Stimulated activated naive CD8-positive, alpha-beta T cell treated with anti-CD3 and anti-CD28 coated beads, Interleukin-15, Interleukin-2, amounts not matched to agents 100 U/mL and 50 U/mL, for 24 hours (primary cell): ENCODE measurements around the gene NFKBIE.

Experiments
- ATAC-seq: fragments of 150-1000 bp; cut with Tn5 transposase; one replicate; pipeline ENCODE4 v1.10.0; 2021
- DNase-seq: peaks from one replicate; pipeline ENCODE4 v3.0.0; 2021

Gene NFKBIE

DNA sequence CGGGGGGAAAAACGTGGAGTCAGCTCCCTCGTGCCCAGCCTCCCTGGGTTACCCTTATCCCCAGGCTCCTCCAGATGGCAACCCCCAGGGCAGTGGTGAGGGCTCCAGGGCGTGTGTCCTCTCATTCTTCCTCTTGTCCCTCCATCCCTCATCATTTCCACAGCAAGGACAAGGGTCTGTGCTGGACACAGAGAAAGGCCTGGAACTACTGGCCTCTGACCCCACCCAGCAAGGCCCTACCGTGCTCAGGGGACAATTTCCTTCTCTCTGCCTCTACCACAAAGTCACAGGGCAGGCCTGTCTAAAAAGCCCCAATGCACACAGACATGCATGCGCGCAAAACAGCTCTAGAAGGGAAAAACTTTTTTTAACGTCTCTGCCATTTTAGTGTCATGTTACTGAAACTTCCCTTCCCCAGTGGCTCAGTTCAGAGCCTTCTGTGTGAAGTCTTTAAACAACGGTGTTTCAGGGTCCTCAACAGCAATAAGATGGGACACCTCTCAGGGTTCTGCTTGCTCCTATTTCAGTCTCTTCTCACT lies 7.0 kb downstream of the NFKBIE start:
- ATAC-seq, result no peak

GRCh38 chr6:44257753-44258324 lies 7.5 kb downstream of the NFKBIE start:
- ATAC-seq, result peak; percentile 0

More for the DNA sequence above, 7.0 kb downstream of the NFKBIE start:
- no peak for DNase-seq

DNA sequence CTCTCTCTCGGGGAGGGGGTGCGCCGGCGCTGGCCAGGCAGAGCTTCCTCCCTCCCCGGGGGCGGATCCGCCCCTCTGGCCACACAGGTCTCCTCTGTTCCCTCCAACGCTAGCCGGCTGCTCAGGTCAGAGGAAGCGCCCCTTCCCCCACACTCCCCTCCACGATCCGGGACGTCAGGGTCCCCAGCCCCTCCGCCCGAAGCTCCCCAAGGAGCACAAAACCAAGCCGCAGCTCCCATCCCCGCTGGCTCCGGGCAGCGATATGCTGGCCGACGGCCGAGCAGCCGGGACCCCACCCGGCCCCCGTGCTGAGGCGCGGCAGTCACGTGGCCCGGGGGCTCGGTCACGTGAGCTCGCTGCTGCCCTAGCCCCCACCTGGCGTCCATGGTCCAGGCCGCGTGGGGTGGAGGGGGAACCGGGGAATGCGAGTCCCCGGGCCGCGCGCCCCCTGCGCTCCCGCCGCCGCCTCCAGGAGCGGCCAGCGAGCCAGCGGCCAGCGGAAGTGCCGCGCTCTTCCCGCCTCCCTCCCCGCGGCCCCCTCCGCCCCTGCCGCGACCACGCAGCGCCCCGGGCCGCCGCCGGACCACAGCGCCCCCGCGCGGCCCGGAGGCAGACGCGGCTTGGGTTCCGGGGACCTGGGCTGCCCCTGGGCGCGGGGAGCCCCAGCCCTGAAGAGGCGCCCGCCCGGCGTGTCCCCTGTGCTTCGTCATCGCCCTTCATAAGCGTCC lies 8.2 kb downstream of the NFKBIE start, which contains the start of gene SLC35B2:
SLC35B2 (minus strand) TSS at position 504 of the 728 bp plus-strand sequence; CDS start at position 386, 118 bp downstream.
- ATAC-seq, result peak; percentile 68
- peak; percentile 78 for DNase-seq

More at GRCh38 chr6:44257753-44258324, 7.5 kb downstream of the NFKBIE start:
- no peak for DNase-seq

GRCh38 chr6:44256775-44257024 lies 8.7 kb downstream of the NFKBIE start:
- ATAC-seq (no peak), DNase-seq (peak; percentile 59)

- peak; percentile 36 for DNase-seq
- peak; percentile 10 for ATAC-seq
Measured at GRCh38 chr6:44255871-44256774, 9.2 kb downstream of the NFKBIE start.

DNA sequence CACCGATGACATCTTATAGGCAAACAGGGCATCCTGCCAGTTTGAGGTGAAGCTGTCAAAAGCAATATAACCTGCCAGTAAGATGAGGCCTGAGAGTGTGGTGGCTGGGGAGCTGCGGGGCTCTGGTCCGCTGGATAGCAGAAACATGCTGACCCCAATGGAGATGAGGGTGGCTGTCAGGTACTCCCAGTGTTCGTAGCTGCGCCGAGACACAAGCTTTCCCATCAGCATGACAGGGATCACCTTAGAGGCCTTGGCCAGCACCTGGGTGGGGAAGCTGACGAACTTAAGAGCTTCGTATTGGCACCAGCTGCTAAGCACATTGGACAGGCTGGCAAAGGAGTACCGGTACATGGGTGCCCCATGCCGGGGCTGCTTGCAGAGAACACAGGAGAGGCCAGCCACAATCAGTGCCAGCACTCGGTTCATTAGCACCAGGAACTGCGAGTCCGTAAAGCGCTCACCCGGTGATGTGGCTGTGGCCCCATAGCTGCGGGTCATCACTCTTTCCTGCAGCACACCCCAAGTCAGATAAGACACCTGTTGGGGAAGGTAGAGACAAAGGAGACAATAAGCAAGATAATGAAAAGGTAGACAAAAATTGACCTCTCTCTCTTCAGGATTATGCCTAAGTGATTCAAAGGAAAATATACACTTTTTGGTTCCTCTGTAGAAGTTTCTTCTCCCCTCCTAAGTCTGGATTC lies 10.1 kb downstream of the NFKBIE start:
- DNase-seq (peak; percentile 46), ATAC-seq (peak; percentile 2)

DNA sequence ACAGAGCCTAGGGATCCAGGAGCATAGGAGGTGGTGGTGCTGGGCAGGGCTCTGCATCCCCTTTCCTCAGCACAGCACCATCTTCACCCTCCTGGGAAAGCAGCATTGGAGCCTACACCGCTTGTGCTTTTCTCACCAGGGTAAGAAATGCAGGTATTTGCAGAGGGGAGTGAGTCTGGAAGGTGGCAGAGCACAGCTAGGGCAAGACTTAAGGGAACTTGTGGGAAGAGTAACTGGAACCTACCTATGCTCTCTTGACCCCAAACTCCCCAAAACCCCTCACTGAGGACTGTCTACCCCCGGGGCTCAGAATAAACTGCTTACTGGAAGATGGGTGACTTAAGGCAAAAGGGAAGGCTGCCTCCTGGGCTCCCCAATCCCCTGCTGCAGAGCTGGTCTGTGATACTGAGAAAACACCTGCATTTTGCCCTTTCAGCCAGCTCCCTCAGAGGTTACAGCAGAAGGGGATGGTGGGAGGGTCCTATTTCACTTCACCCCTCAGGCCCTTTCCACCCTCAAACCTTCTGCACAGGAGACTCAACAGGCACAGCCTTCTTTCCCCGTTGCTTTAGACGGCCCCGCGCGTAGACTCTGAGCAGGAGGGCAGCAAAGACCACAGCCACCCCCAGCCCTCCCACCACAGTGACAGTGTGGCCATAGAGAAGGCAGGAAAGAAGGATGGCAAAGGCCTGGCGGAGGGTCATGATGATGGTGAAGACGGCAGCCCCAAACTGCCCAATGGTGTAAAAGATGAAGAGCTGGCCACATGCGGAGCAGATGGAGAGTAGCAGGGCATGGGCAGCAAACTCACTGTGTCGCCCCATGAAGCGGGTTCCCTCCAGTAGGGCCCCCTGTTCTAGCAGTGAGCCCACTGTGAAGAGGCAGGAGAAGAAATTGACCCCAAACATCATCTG lies 10.9 kb downstream of the NFKBIE start:
- ATAC-seq, result peak; percentile 1
- peak; percentile 49 for DNase-seq

- DNase-seq, result peak; percentile 78
Measured at GRCh38 chr6:44253307-44254101, 11.8 kb downstream of the NFKBIE start.

DNA sequence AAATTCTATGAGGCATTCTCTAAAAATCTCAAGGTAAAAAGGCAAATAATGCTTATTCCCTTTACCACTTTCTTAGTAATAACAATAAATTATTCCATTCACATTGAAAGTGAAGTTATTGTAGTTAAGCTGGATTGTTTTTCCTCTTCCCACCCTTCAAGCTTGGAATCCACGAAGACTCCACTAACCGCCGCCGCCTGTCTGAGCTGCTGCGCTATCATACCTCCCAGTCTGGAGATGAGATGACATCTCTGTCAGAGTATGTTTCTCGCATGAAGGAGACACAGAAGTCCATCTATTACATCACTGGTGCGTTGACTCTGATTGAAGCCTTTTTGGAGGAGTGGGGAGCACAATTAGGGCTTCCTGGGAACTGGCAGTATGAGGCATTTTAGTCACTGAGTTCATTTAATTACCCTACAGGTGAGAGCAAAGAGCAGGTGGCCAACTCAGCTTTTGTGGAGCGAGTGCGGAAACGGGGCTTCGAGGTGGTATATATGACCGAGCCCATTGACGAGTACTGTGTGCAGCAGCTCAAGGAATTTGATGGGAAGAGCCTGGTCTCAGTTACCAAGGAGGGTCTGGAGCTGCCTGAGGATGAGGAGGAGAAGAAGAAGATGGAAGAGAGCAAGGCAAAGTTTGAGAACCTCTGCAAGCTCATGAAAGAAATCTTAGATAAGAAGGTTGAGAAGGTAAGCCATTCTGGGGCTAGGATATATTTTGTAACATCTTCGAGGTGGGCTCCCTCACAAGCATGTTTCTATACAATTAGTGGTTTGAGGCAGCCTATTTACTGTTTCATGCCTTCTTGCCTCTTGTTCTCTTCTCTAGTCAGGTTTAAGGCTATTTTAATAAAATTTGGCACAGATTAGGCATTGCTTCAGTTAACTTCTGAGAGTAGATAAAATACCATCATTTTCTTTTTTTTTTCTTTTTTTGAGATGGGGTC lies 13.5 kb downstream of the NFKBIE start:
- no peak for ATAC-seq
- DNase-seq, result no peak

More at GRCh38 chr6:44253307-44254101, 11.8 kb downstream of the NFKBIE start:
- no peak for ATAC-seq

DNA sequence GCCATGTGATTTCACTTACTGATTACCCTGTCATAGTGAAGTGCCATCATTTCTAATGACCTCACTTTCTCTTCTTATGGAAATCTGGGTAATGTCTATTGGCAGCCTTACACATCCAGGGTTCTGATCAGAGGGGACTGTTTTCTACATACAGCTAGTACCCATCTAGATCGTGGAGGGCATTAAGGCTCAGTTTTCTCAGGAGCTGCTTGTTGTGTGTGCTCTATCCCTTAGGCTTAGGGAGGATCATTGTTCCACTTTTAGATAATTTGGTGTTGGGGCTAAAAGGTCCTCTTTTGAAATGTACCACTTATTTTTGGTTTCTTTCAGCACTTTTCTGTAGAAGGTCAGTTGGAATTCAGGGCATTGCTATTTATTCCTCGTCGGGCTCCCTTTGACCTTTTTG lies 14.6 kb downstream of the NFKBIE start:
- no peak for DNase-seq
- no peak for ATAC-seq

DNA sequence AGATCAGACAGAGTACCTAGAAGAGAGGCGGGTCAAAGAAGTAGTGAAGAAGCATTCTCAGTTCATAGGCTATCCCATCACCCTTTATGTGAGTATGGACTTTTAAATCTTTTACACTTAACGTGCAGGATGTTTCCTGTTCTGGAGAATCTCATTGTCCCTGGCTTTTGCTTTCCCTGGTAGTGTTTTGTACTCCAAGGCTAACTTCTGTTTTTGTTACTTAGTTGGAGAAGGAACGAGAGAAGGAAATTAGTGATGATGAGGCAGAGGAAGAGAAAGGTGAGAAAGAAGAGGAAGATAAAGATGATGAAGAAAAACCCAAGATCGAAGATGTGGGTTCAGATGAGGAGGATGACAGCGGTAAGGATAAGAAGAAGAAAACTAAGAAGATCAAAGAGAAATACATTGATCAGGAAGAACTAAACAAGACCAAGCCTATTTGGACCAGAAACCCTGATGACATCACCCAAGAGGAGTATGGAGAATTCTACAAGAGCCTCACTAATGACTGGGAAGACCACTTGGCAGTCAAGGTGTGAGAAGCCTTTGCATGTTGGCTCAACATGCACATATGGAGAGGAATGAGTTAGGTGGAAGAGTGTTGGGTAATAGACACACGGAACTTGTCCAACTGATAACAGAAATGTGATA lies 15.2 kb downstream of the NFKBIE start:
- DNase-seq (no peak), ATAC-seq (no peak)

DNA sequence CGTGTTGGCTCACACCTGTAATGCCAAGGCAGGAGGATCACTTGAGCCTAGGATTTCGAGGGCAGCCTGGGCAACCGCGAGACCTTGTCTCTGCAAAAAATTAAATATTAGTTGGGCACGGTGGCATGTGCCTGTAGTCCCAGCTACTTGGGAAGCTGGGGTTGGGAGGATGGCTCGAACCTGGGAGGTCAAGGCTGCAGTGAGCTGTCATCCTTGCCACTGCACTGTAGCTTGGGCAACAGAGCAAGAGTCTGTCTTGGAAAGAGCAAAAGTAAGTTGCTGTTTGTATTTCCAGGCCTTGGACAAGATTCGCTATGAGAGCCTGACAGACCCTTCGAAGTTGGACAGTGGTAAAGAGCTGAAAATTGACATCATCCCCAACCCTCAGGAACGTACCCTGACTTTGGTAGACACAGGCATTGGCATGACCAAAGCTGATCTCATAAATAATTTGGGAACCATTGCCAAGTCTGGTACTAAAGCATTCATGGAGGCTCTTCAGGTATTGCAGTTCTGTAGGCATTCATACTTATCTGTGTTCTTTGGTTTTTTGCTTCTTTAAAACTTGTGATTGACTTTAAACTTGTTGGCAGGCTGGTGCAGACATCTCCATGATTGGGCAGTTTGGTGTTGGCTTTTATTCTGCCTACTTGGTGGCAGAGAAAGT lies 16.1 kb downstream of the NFKBIE start:
- ATAC-seq, result no peak
- no peak for DNase-seq

DNA sequence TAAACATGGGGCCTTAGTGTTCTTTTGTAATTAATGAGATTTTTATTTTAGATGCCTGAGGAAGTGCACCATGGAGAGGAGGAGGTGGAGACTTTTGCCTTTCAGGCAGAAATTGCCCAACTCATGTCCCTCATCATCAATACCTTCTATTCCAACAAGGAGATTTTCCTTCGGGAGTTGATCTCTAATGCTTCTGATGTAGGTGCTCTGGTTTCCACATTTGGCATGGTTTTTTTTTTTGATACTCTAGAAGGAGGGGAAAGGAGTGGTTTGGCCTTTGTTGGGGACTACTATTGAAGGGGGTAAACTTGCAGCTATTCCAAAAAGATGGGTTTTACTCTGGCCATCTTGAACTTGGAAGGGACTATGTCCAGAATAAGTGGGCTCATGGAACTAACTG lies 16.8 kb downstream of the NFKBIE start:
- DNase-seq, result no peak
- ATAC-seq, result no peak

GRCh38 chr6:44247338-44248302 lies 17.7 kb downstream of the NFKBIE start:
- DNase-seq (peak; percentile 88), ATAC-seq (peak; percentile 54)

- DNase-seq (peak; percentile 95), ATAC-seq (peak; percentile 77)
Measured at GRCh38 chr6:44246663-44247337, 18.6 kb downstream of the NFKBIE start, which contains the start of gene HSP90AB1. Gene HSP90AB1, plus strand, starts transcription at chr6:44247101. Its CDS starts 1,529 bp downstream, at chr6:44248630.
